Sigmoid colon (tissue), 7 donors: ENCODE data around the gene NDST3. TPM values are rescaled to one million over a fixed set of nuclear protein-coding genes. Genes with fewer than 3 reads are reported as not detected.

Experiments
- DNase-seq: peaks from one replicate; pipeline ENCODE4 v3.0.0-alpha.2; 2019
- H3K27ac ChIP-seq, 4 donors: fragments of 200-600 bp; sonication (generic); one replicate each; pipeline ENCODE4 v1.5.1; 2016 to 2019; ENCODE audit warnings: mild to moderate bottlenecking in 1 of 4
- H3K27me3 ChIP-seq, 3 donors: fragments of 200-600 bp; sonication (generic); one replicate each; pipeline ENCODE4 v1.5.1; 2019; ENCODE audit warnings: mild to moderate bottlenecking in 1 of 3
- H3K36me3 ChIP-seq, 4 donors: fragments of 200-600 bp; sonication (generic); one replicate each; pipeline ENCODE4 v1.5.1; 2016 to 2019
- H3K4me1 ChIP-seq, 4 donors: fragments of 200-600 bp; sonication (generic); one replicate each; pipeline ENCODE4 v1.5.1; 2017 to 2019
- H3K4me3 ChIP-seq, 4 donors: fragments of 200-600 bp; sonication (generic); one replicate each; pipeline ENCODE4 v1.5.1; 2017 to 2019; ENCODE audit warnings: mild to moderate bottlenecking in 2 of 4, moderate library complexity in 1 of 4
- H3K9me3 ChIP-seq, 4 donors: fragments of 200-600 bp in 3 of 4; sonication (generic) in 3 of 4; one replicate each; pipeline versions ENCODE4 v1.5.1 to v1.6.1; 2013 to 2019
- CTCF ChIP-seq, 4 experiments: fragments of 450-650 bp in 3 of 4; fragments of 200-600 bp in 1 of 4; IDR thresholded peaks; one replicate each; pipeline ENCODE4 v1.5.1; 2016 to 2019; ENCODE audit warnings: antibody characterized with exemption in 4 of 4, mild to moderate bottlenecking in 3 of 4, moderate library complexity in 2 of 4
- EP300 ChIP-seq, 4 donors: sonication (generic); formaldehyde crosslinking; IDR thresholded peaks; one replicate each; pipeline ENCODE4 v1.6.1; 2017; ENCODE audit warnings: antibody characterized with exemption in 4 of 4
- POLR2A ChIP-seq, 2 donors: fragments of 450-650 bp; IDR thresholded peaks; one replicate each; pipeline ENCODE4 v1.6.1; 2016; ENCODE audit warnings: antibody characterized with exemption in 2 of 2, mild to moderate bottlenecking in 2 of 2, moderate library complexity in 2 of 2
- POLR2AphosphoS5 ChIP-seq, 4 donors: sonication (generic); formaldehyde crosslinking; IDR thresholded peaks; one replicate each; pipeline ENCODE4 v1.6.1; 2017; ENCODE audit warnings: antibody characterized with exemption in 4 of 4
- WGBS, 2 donors: extraction: QIAGEN DNeasy Blood & Tissue Kit; methylation state at CpG; one replicate each; pipeline ENCODE4 v1.1.7; 2013; 5-methylcytosine and 5-hydroxymethylcytosine counted together
- intact Hi-C: fragments of 100-400 bp; cut with DNase I; formaldehyde crosslinking; loops from one replicate; pipeline ENCODE4 v1.15.1; 2023
- polyA plus RNA-seq, 3 donors: library from polyadenylated mRNA; stranded (reverse); fragments of 200-250 nt; gene quantifications; one replicate each; pipeline ENCODE4 v1.2.3, GENCODE V29; 2013
- total RNA-seq, 4 donors: library from RNA; depleted of rRNA; stranded (reverse); fragments of >200 nt; gene quantifications; one replicate each; pipeline ENCODE4 v1.1.0, GENCODE V29; 2016
- donor health status: healthy with polysubstance abuse.
- donor health status: Bipolar disorder and iron deficiency.
- donor health status: healthy.

NDST3 gene
- total and polyA plus RNA-seq, 7 donors, result under 0.01 to 0.04 (median under 0.01) TPM; not detected in 4

- H3K9me3 ChIP-seq, result no peaks in the 10 kb centered on the region
- peak overlapping the region in 2 of 4 donors; percentile 7 to 8 for H3K27ac ChIP-seq
- no peaks in the 10 kb centered on the region for H3K36me3 ChIP-seq
- H3K4me1 ChIP-seq, result peaks cover 0 to 29% (median 18%) of the 10 kb centered on the region in 4 donors
- no peak for DNase-seq
- WGBS, 2 donors, result 49 to 66% methylated on average over 9 of the region's 9 CpGs
- H3K4me3 ChIP-seq, result no peak overlapping the region
- intact Hi-C loops, result loop anchor here (5.0 kb wide), 1 partner anchor 70 kb away; the partner anchor contains the start of gene PRSS12
- TF ChIP-seq POLR2A (IDR thresholded peaks at IDR 0.05) (no peak), POLR2AphosphoS5 (IDR thresholded peaks at IDR 0.05) (no peak), EP300 (IDR thresholded peaks at IDR 0.05) (no peak), CTCF (IDR thresholded peaks at IDR 0.05) (no peak)
- H3K27me3 ChIP-seq, result no peaks in the 10 kb centered on the region
Measured at GRCh38 chr4:118281611-118282442, 247.5 kb downstream of the NDST3 start.

GRCh38 chr4:118282692-118283091 lies 248.4 kb downstream of the NDST3 start:
- no peak overlapping the region for H3K4me3 ChIP-seq
- WGBS, 2 donors, result 11 to 59% methylated on average over 4 of the region's 4 CpGs
- no peak for TF ChIP-seq POLR2AphosphoS5 (IDR thresholded peaks at IDR 0.05)
- TF ChIP-seq EP300 (IDR thresholded peaks at IDR 0.05), result no peak
- intact Hi-C loops, result loop anchor here (5.0 kb wide), 1 partner anchor 70 kb away; the partner anchor contains the start of gene PRSS12
- H3K27me3 ChIP-seq, result no peaks in the 10 kb centered on the region
- H3K4me1 ChIP-seq, result peaks cover 0 to 28% (median 18%) of the 10 kb centered on the region in 4 donors
- no peak overlapping the region for H3K27ac ChIP-seq
- no peaks in the 10 kb centered on the region for H3K9me3 ChIP-seq
- DNase-seq, result no peak
- no peaks in the 10 kb centered on the region for H3K36me3 ChIP-seq

DNA sequence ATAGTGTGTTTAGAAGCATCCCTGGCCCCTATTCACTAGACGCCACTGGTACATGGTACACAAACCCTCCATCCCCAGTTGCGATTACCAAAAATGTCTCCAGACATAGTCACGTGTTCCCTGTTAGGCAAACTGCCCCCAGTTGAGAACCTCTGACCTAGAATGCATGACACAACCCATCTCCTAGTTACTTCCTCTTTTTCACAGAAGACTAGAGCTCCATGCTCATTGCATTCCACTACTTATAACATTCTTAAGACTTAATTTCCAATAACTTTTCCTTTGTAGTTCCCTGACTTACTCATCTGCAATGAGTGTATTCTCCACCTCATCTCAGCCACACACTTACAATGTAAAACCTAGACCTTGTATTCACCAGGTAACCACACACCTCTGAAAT lies 249.9 kb downstream of the NDST3 start:
- Histone ChIP-seq H3K36me3 (no peaks in the 10 kb centered on the region), H3K9me3 (no peaks in the 10 kb centered on the region), H3K4me1 (peaks cover 0 to 22% (median 13%) of the 10 kb centered on the region in 4 donors), H3K4me3 (no peak overlapping the region), H3K27me3 (no peaks in the 10 kb centered on the region), H3K27ac (no peak overlapping the region)
- intact Hi-C loops, result loop anchor here (5.0 kb wide), 1 partner anchor 68 kb away; the partner anchor contains the start of gene PRSS12
- TF ChIP-seq CTCF (IDR thresholded peaks at IDR 0.05), result no peak
- TF ChIP-seq POLR2A (IDR thresholded peaks at IDR 0.05), result no peak
- TF ChIP-seq POLR2AphosphoS5 (IDR thresholded peaks at IDR 0.05), result no peak
- no peak for TF ChIP-seq EP300 (IDR thresholded peaks at IDR 0.05)
- WGBS, 2 donors, result 65 to 72% methylated on average over 3 of the region's 3 CpGs
- no peak for DNase-seq

DNA sequence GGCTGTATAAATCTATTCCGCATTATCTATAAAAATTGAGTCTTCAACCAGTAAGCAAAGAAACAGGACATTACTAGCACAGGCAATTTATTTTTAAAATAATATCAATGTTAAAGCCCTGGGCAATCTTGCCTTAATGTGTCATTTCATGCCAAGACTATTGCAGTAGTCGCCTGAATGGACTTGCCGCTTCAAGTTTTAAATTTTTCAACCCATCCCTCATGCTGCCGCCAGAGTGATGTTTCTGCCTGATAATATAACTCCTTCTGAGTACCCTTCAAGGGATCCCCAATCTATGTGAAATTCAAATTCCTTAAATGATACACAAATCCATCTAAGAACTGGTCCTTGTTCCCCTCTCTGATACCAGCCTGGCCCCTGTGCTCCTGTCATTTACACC lies 251.6 kb downstream of the NDST3 start:
- H3K9me3 ChIP-seq, result no peaks in the 10 kb centered on the region
- no peaks in the 10 kb centered on the region for H3K27me3 ChIP-seq
- H3K4me3 ChIP-seq, result no peak overlapping the region
- TF ChIP-seq POLR2A (IDR thresholded peaks at IDR 0.05), result no peak
- TF ChIP-seq CTCF (IDR thresholded peaks at IDR 0.05), result no peak
- no peak for TF ChIP-seq POLR2AphosphoS5 (IDR thresholded peaks at IDR 0.05)
- no peak for TF ChIP-seq EP300 (IDR thresholded peaks at IDR 0.05)
- H3K36me3 ChIP-seq, result no peaks in the 10 kb centered on the region
- peaks cover 0 to 5% (median 0%) of the 10 kb centered on the region in 4 donors for H3K4me1 ChIP-seq
- intact Hi-C loops, result no loop called here
- DNase-seq, result no peak
- 97 to 98% methylated on average over 4 of the region's 4 CpGs for WGBS, 2 donors
- no peak overlapping the region for H3K27ac ChIP-seq

- TF ChIP-seq CTCF (IDR thresholded peaks at IDR 0.05) (no peak), POLR2AphosphoS5 (IDR thresholded peaks at IDR 0.05) (no peak), POLR2A (IDR thresholded peaks at IDR 0.05) (no peak), EP300 (IDR thresholded peaks at IDR 0.05) (no peak)
- no peaks in the 10 kb centered on the region for H3K36me3 ChIP-seq
- no peak overlapping the region for H3K27ac ChIP-seq
- 94 to 96% methylated on average over 3 of the region's 3 CpGs for WGBS, 2 donors
- H3K27me3 ChIP-seq, result no peaks in the 10 kb centered on the region
- intact Hi-C loops, result no loop called here
- H3K4me3 ChIP-seq, result no peak overlapping the region
- H3K4me1 ChIP-seq, result no peaks in the 10 kb centered on the region
- no peaks in the 10 kb centered on the region for H3K9me3 ChIP-seq
- no peak for DNase-seq
Measured at GRCh38 chr4:118286685-118287084, 252.4 kb downstream of the NDST3 start.
